GM13977 (cell line): Measurements from ENCODE around the gene JADE2.

Source experiments
- DNase-seq: peaks from one replicate; pipeline ENCODE4 v3.0.0; 2012; ENCODE audit warnings: low spot score
- CTCF ChIP-seq: IDR thresholded peaks from 2 replicates; pipeline ENCODE4 v1.5.1; 2012; ENCODE audit warnings: mild to moderate bottlenecking, control low read depth; ENCODE audit not compliant: insufficient read depth; ENCODE audit errors: extremely low read depth, missing control alignments
- in situ Hi-C: fragments of 300-500 bp; cut with MboI; formaldehyde crosslinking; loops from one replicate; pipeline ENCODE4 v1.12.0; 2022; ENCODE audit warnings: low sequenced_read_pairs, low pct_unique_long_range_greater_than_20kb, mixed read lengths, inconsistent platforms; ENCODE audit not compliant: unreplicated experiment

Gene JADE2

GRCh38 chr5:134565791-134566740 lies 40.6 kb downstream of the JADE2 start:
- no peak for DNase-seq
- in situ Hi-C loops = no loop called here
- TF ChIP-seq CTCF = no peak

GRCh38 chr5:134566741-134567221 lies 41.3 kb downstream of the JADE2 start:
- DNase-seq = no peak
- TF ChIP-seq CTCF = no peak
- in situ Hi-C loops = no loop called here

- no peak for TF ChIP-seq CTCF
- DNase-seq = no peak
- in situ Hi-C loops = no loop called here
Observed at GRCh38 chr5:134567641-134568336, 42.3 kb downstream of the JADE2 start.

- TF ChIP-seq CTCF = no peak
Observed at GRCh38 chr5:134568337-134568700, 42.8 kb downstream of the JADE2 start.

GRCh38 chr5:134568761-134569695 lies 43.6 kb downstream of the JADE2 start:
- DNase-seq = no peak
- TF ChIP-seq CTCF = no peak
- in situ Hi-C loops = no loop called here

More at GRCh38 chr5:134568337-134568700, 42.8 kb downstream of the JADE2 start:
- DNase-seq = no peak
- in situ Hi-C loops = no loop called here

GRCh38 chr5:134569758-134570364 lies 44.4 kb downstream of the JADE2 start:
- in situ Hi-C loops = no loop called here
- TF ChIP-seq CTCF = no peak

More at GRCh38 chr5:134569758-134570364, 44.4 kb downstream of the JADE2 start:
- DNase-seq = no peak
